Measurements from ENCODE around the gene SYT9. TPM values are rescaled to one million over a fixed set of nuclear protein-coding genes. Genes with fewer than 3 reads are reported as not detected.

Gene SYT9, protein sequence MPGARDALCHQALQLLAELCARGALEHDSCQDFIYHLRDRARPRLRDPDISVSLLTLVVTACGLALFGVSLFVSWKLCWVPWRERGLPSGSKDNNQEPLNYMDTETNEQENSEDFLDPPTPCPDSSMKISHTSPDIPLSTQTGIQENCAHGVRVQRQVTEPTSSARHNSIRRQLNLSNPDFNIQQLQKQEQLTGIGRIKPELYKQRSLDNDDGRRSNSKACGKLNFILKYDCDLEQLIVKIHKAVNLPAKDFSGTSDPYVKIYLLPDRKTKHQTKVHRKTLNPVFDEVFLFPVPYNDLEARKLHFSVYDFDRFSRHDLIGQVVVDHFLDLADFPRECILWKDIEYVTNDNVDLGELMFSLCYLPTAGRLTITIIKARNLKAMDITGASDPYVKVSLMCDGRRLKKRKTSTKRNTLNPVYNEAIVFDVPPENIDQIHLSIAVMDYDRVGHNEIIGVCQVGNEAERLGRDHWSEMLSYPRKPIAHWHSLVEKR
- under 1 TPM in 8 of 10 donors, not detected in 2; 0.07 to 0.66 (median 0.37) TPM for total RNA-seq
- under 1 TPM in 1 of 2 donors, not detected in 1; 0.01 TPM for polyA plus RNA-seq
- long read RNA-seq, donor 1: 0 reads
- long read RNA-seq, donor 2, partial matches to known transcripts: 0 of 1 reads
- long read RNA-seq, donor 2, other reads (novel, unspliced or antisense): 1 of 1 reads
- long read RNA-seq, donor 3, partial matches to known transcripts: 0 of 1 reads
- long read RNA-seq, donor 3, other reads (novel, unspliced or antisense): 1 of 1 reads

DNA sequence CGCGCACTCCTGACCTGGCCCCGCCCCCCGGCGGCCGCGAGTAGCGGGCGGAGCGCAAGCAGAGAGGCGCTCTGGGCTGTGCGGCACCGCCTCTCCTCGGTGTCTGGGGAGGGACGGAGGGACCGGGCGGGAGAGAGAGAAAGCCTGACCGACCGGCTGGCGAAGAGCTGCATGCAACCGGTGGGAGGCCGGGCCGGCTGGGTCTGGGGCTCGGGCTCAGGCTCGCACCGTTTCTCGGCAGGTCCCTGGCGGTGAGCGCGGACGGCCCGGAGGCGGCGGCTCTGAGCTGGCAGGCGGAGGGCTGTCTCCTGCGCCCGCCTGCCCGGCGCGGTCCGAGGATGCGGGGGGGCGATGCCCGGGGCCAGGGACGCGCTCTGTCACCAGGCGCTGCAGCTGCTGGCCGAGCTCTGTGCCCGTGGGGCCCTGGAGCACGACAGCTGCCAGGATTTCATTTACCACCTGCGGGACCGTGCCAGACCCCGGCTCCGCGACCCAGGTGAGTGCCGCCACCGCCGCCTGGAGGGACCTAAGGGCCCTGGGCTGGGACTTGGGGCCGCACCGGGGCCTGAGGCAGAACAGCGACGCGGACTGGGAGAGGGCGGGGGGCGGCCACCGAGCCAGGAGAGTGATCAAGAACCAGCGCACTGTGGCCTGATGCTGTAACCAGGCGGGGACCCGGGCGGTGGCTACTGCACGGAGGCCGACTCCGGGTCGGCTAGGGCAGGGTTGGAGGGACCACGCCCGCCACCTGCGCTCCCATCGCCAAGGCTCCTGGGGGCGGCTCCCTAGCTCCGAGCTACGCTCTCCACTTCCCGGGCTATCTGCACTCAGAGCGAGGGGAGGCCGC lies at the start of gene SYT9:
SYT9 (plus strand) TSS at position 69 of the 847 bp plus-strand sequence; CDS start at position 352, 283 bp downstream.
- Histone ChIP-seq H3K4me1 (peaks cover 4 to 13% (median 9%) of the 10 kb centered on the region in 9 donors), H3K9me3 (peaks cover 0 to 15% (median 0%) of the 10 kb centered on the region in 11 donors), H3K36me3 (no peaks in the 10 kb centered on the region), H3K27ac (no peak within 1 kb of the TSS), H3K27me3 (peaks cover 4 to 55% (median 34%) of the 10 kb centered on the region in 7 donors), H3K4me3 (peak within 1 kb of the TSS; percentile 45 to 61 (median 56))
- intact Hi-C loops (cut with DNase I): no loop called here
- WGBS, 2 donors: 0 to 1% methylated on average over 77 to 84 of the region's 84 CpGs
- no peak for TF ChIP-seq CTCF (IDR thresholded peaks at IDR 0.05)
- DNase-seq (peak; percentile 11 to 37), ATAC-seq (peak; percentile 75 to 95 (median 87))

DNA sequence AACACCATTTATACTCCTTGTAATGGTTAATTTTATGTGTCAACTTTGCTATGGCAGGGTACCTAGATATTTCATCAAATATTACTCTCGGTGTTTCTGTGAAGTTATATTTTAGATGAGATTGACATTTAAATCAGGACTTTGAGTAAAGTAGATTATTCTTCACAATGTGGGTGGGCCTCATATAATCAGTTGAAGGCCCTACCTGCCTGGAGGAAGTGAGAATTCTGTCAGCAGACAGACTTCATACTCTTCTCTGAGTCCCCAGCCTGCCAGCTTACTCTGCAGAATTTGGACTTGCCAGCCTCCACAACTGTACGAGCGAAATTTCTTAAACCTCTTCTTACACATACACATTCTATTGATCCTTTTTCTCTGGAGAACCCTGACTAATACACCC lies 49.3 kb upstream of the SYT9 start:
- ATAC-seq: no peak
- Histone ChIP-seq H3K27ac (no peak overlapping the region), H3K4me1 (no peaks in the 10 kb centered on the region), H3K36me3 (no peaks in the 10 kb centered on the region), H3K9me3 (no peaks in the 10 kb centered on the region), H3K27me3 (peaks cover 0 to 9% (median 0%) of the 10 kb centered on the region in 7 donors), H3K4me3 (no peak overlapping the region)
- intact Hi-C loops (cut with DNase I): no loop called here
- no peak for TF ChIP-seq CTCF (IDR thresholded peaks at IDR 0.05)
- WGBS, 2 donors: 90 to 96% methylated on average over 3 of the region's 3 CpGs
- no peak for DNase-seq

- WGBS, 2 donors: 26 to 27% methylated on average over 4 of the region's 4 CpGs
- Histone ChIP-seq H3K9me3 (no peaks in the 10 kb centered on the region), H3K4me3 (no peak overlapping the region), H3K27ac (no peak overlapping the region), H3K36me3 (no peaks in the 10 kb centered on the region), H3K27me3 (peaks cover 0 to 9% (median 0%) of the 10 kb centered on the region in 7 donors), H3K4me1 (no peaks in the 10 kb centered on the region)
- intact Hi-C loops (cut with DNase I): no loop called here
- ATAC-seq (no peak), DNase-seq (no peak)
- no peak for TF ChIP-seq CTCF (IDR thresholded peaks at IDR 0.05)
These were observed 46.9 kb upstream of the SYT9 start for GRCh38 chr11:7204778-7205177.

DNA sequence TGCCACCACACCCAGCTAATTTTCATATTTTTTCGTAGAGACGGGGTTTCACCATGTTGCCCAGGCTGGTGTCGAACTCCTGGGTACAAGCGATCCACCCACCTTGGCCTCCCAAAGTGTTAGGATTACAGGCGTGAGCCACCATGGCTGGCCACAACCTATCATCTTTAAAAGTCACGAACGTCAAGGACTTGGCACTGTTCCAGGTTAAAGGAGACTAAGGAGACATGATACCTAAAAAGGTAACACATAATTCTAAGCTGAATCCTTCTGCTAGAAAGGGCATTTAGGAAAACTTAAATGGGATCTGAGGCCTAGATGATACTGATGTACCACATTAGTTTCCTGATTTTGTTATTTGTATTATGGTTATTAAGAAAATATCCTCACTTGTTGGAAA lies 43.3 kb upstream of the SYT9 start:
- H3K36me3 ChIP-seq: no peaks in the 10 kb centered on the region
- no peak overlapping the region for H3K4me3 ChIP-seq
- WGBS, 2 donors: 74 to 78% methylated on average over 7 of the region's 7 CpGs
- no peak overlapping the region for H3K27ac ChIP-seq
- ATAC-seq (no peak), DNase-seq (no peak)
- H3K4me1 ChIP-seq: no peaks in the 10 kb centered on the region
- intact Hi-C loops (cut with DNase I): no loop called here
- TF ChIP-seq CTCF (IDR thresholded peaks at IDR 0.05): no peak
- H3K9me3 ChIP-seq: no peaks in the 10 kb centered on the region
- peaks cover 0 to 9% (median 0%) of the 10 kb centered on the region in 7 donors for H3K27me3 ChIP-seq
